GM12872 (cell line): ENCODE measurements around the gene RIMS1.

Source experiments
- TF ChIP-seq, protein P1 (sequence below): IDR thresholded peaks from 3 replicates; pipeline ENCODE4 v1.5.1; 2011; ENCODE audit warnings: low read depth, mild to moderate bottlenecking, low read length, moderate library complexity; ENCODE audit not compliant: insufficient read depth

The RIMS1 gene

DNA sequence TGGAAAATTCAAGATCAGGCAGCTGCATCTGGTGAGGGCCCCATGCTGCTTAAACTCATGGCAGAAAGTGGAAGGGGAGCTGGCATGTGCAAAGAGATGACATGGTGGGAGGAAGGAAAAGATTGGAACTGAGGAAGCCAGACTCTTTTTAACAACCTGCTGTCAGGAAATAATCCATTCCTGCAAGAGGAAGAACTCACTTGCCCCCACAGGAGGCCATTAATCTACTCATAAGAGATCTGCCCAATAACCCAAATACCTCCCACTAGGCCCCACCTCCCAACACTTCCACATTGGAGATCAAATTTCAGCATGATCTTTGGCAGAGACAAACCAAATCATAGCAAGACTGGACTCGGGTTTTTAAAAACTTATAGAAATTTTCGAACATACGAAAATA, 535.0 kb downstream of the RIMS1 start:
- TF ChIP-seq, protein P1, sequence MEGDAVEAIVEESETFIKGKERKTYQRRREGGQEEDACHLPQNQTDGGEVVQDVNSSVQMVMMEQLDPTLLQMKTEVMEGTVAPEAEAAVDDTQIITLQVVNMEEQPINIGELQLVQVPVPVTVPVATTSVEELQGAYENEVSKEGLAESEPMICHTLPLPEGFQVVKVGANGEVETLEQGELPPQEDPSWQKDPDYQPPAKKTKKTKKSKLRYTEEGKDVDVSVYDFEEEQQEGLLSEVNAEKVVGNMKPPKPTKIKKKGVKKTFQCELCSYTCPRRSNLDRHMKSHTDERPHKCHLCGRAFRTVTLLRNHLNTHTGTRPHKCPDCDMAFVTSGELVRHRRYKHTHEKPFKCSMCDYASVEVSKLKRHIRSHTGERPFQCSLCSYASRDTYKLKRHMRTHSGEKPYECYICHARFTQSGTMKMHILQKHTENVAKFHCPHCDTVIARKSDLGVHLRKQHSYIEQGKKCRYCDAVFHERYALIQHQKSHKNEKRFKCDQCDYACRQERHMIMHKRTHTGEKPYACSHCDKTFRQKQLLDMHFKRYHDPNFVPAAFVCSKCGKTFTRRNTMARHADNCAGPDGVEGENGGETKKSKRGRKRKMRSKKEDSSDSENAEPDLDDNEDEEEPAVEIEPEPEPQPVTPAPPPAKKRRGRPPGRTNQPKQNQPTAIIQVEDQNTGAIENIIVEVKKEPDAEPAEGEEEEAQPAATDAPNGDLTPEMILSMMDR, result no peak

DNA sequence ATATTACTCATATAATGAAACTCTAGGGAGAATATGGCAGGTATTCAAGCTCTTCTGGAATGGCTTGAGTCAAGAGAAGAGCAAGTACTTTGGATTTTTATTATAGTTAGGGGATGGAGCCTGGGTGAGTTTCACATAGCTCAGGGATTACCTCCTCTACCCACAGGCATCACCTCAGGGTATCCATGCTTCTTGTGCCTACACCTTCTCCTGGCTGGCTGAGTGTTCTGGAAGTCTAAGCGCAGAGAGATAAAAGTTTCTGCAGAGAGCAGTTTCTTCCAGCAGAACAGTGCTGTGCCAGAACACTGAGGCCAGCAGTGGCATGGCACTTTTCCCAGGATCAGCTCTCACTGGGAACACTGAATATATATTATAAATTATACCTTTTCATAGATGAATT, 535.8 kb downstream of the RIMS1 start:
- TF ChIP-seq, protein P1, result no peak

DNA sequence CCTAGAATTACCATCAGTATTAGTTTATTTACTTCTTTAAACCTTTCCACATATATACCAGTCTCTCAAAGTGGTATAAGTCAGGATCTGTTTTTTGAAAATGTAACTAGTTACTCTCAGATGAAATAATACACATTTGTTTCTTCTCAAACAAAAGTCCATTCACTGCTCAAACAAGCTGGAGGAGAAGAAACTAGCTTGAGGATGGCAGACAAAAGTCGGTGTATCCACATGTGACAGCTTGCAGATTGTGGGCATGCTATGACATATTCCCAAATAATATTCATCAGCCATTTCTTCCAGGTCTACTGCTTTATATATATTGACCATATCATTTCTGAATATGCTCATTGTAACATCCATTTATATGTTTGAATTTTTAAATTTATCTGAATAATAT, 538.1 kb downstream of the RIMS1 start:
- TF ChIP-seq, protein P1, result no peak

DNA sequence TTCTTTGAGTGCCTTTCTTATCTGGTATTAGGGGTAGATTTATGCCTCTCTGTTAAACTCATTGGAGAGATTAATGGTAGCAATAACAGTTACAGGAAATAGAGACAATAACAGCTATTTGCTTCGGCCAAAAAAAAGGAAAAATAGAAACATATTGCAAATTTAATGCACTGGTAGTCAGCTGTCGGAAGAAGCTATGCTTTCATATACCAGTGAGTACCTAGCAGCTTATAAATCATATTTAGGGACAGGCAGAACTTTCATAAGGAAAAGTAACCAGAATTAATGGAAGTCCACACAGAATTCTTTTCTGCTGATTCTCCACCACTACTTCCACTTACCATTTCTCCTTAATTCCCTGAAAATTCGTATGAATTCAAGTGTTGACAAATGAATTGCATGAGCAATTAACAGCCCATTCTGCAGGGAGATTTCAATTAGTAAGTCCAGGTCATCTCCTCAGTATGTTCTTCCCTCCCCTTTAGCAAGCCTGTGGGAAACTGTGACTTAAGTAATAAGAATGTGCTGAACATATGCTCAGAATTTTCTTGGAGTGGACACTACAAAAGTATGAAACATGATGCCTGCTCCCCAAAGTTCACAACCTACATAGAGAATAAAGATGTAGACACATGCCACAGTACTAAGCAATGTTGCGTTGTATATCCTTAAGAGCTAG, 538.8 kb downstream of the RIMS1 start:
- TF ChIP-seq, protein P1, result no peak

DNA sequence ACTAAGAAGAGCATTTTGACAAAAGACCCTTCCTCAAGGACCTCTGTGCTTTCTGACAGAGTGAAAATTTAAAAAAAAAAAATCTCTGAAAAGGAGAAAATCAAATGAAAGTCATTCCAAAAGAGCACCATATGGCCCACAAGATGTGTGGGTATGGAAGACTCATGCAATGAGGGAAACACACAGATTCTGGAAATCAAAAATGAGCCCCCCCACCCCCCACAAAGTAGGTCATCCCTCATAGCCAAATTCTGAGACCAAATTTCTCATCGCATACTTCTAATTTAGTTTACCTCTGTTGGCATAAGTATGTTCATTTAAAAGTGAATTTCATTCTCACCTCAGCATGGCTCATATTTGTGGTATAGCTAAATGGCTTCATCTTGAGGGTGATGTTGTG, 554.3 kb downstream of the RIMS1 start:
- TF ChIP-seq, protein P1, result no peak

DNA sequence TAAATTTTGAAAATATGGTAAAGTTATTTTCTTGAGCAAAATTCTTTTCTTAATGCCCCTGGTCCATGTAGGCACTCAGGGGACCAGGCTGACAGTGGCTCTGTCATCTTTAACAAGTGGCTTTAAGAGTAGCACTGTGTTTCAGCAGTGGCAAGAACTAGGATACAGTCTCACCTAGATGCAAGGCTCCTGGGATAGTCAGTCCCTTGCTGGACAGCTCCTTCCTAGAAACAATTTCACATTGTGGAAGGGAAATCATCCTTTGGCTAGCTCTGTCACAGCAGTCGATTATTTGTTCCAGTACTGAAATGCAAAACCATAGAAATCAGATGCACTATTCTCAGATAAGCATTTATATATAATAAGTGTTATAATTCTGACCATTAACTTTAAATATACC, 560.1 kb downstream of the RIMS1 start:
- TF ChIP-seq, protein P1, result no peak
